ENCODE results near the gene CHMP3. TPM values are rescaled to one million over a fixed set of nuclear protein-coding genes. Genes with fewer than 3 reads are reported as not detected.

Gene CHMP3
- total RNA-seq, 2 donors from 2014 or later, result 20.5 to 29.3 TPM

GRCh38 chr2:86522711-86523110 lies 40.5 kb downstream of the CHMP3 start:
- H3K4me3 ChIP-seq (ENCODE audit: low read length), result no peak overlapping the region
- H3K9ac ChIP-seq (ENCODE audit: extremely low read depth, low read length, poor library complexity, severe bottlenecking), result no peak overlapping the region
- 91 to 100% methylated on average over 2 of the region's 2 CpGs for WGBS, 2 experiments (ENCODE audit: insufficient coverage in 1 of 2, insufficient read length in 1 of 2)
- H3K9me3 Mint-ChIP-seq, result no peaks in the 10 kb centered on the region
- TF ChIP-seq CTCF (conservative IDR thresholded peaks at IDR 0.05), result no peak
- H3K36me3 ChIP-seq (ENCODE audit: control insufficient read depth, insufficient read depth, low read length), result peaks cover 11% of the 10 kb centered on the region
- no peaks in the 10 kb centered on the region for H3K27me3 Mint-ChIP-seq (ENCODE audit: insufficient read depth)
- H3K9me3 ChIP-seq (ENCODE audit: control insufficient read depth, low read length), result no peaks in the 10 kb centered on the region
- no peak overlapping the region for H3K4me3 Mint-ChIP-seq
- H3K4me1 Mint-ChIP-seq, result peaks cover 16% of the 10 kb centered on the region
- no peaks in the 10 kb centered on the region for H3K27me3 ChIP-seq (ENCODE audit: control insufficient read depth, insufficient read depth, low read length, poor library complexity, severe bottlenecking)
- no peak overlapping the region for H3K27ac ChIP-seq (ENCODE audit: low read depth, low read length)
- no peaks in the 10 kb centered on the region for H3K4me1 ChIP-seq (ENCODE audit: control insufficient read depth, insufficient read depth, low read length)
- DNase-seq, result no peak
- no peak overlapping the region for H3K27ac Mint-ChIP-seq
- H3K36me3 Mint-ChIP-seq (ENCODE audit: low read depth), result peaks cover 13% of the 10 kb centered on the region

GRCh38 chr2:86521922-86522321 lies 41.3 kb downstream of the CHMP3 start:
- no peaks in the 10 kb centered on the region for H3K9me3 ChIP-seq (ENCODE audit: control insufficient read depth, low read length)
- no peak overlapping the region for H3K4me3 ChIP-seq (ENCODE audit: low read length)
- WGBS, 2 experiments (ENCODE audit: insufficient coverage in 1 of 2, insufficient read length in 1 of 2), result 88% methylated on average over 1 of the region's 1 CpG; no CpG with 5 or more reads in 1 of the 2 experiments
- H3K4me1 ChIP-seq (ENCODE audit: control insufficient read depth, insufficient read depth, low read length), result no peaks in the 10 kb centered on the region
- H3K36me3 ChIP-seq (ENCODE audit: control insufficient read depth, insufficient read depth, low read length), result peaks cover 7% of the 10 kb centered on the region
- H3K27ac Mint-ChIP-seq, result no peak overlapping the region
- no peak overlapping the region for H3K4me3 Mint-ChIP-seq
- no peaks in the 10 kb centered on the region for H3K27me3 ChIP-seq (ENCODE audit: control insufficient read depth, insufficient read depth, low read length, poor library complexity, severe bottlenecking)
- no peak overlapping the region for H3K27ac ChIP-seq (ENCODE audit: low read depth, low read length)
- H3K36me3 Mint-ChIP-seq (ENCODE audit: low read depth), result peaks cover 15% of the 10 kb centered on the region
- H3K27me3 Mint-ChIP-seq (ENCODE audit: insufficient read depth), result no peaks in the 10 kb centered on the region
- DNase-seq, result no peak
- H3K9me3 Mint-ChIP-seq, result no peaks in the 10 kb centered on the region
- no peak for TF ChIP-seq CTCF (conservative IDR thresholded peaks at IDR 0.05)
- H3K4me1 Mint-ChIP-seq, result peaks cover 16% of the 10 kb centered on the region
- H3K9ac ChIP-seq (ENCODE audit: extremely low read depth, low read length, poor library complexity, severe bottlenecking), result no peak overlapping the region

GRCh38 chr2:86520153-86520552 lies 43.1 kb downstream of the CHMP3 start:
- WGBS, 2 experiments (ENCODE audit: insufficient coverage in 1 of 2, insufficient read length in 1 of 2), result no CpG with 5 or more reads among the region's 1 CpG
- Mint-ChIP-seq H3K9me3 (peaks cover 2% of the 10 kb centered on the region), H3K36me3 (ENCODE audit: low read depth) (peaks cover 19% of the 10 kb centered on the region), H3K27me3 (ENCODE audit: insufficient read depth) (no peaks in the 10 kb centered on the region), H3K4me3 (no peak overlapping the region), H3K27ac (no peak overlapping the region), H3K4me1 (peaks cover 4% of the 10 kb centered on the region)
- peak; percentile 45 for TF ChIP-seq CTCF (conservative IDR thresholded peaks at IDR 0.05)
- DNase-seq, result no peak
- Histone ChIP-seq H3K36me3 (ENCODE audit: control insufficient read depth, insufficient read depth, low read length) (peaks cover 7% of the 10 kb centered on the region), H3K4me1 (ENCODE audit: control insufficient read depth, insufficient read depth, low read length) (no peaks in the 10 kb centered on the region), H3K27ac (ENCODE audit: low read depth, low read length) (no peak overlapping the region), H3K9ac (ENCODE audit: extremely low read depth, low read length, poor library complexity, severe bottlenecking) (no peak overlapping the region), H3K9me3 (ENCODE audit: control insufficient read depth, low read length) (no peaks in the 10 kb centered on the region), H3K27me3 (ENCODE audit: control insufficient read depth, insufficient read depth, low read length, poor library complexity, severe bottlenecking) (no peaks in the 10 kb centered on the region), H3K4me3 (ENCODE audit: low read length) (no peak overlapping the region)

Data from endodermal cell (in vitro differentiated cells).